GM21723 (cell line): Measurements from ENCODE around the gene SKIC3.
A peak's percentile ranks its signal among the peaks of the same experiment; 100 is the strongest.

Experiments
- ATAC-seq: cut with Tn5 transposase; IDR thresholded peaks from one replicate; pipeline ENCODE4 v1.9.1; 2021; ENCODE audit warnings: mild to moderate bottlenecking, moderate library complexity; ENCODE audit not compliant: unreplicated experiment

Gene SKIC3

DNA sequence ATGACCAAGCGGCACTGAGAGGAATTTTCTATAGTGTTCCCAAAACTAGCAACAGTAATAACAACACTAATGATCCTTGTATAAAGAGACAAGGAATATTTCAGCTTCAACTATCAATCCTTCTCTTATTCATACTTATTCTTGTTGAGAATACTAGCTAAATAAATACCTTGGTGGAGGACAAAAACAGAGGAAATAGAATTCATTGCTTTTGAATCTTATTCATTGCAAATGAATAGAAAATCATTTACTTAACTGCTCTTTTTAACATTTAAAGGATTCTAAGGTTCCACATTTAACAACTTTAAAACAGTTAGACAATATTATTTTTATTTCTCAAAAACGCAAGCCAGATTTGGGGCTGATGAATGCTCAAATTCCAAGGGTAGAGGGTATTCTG lies 22.4 kb downstream of the SKIC3 start:
- no peak for ATAC-seq

DNA sequence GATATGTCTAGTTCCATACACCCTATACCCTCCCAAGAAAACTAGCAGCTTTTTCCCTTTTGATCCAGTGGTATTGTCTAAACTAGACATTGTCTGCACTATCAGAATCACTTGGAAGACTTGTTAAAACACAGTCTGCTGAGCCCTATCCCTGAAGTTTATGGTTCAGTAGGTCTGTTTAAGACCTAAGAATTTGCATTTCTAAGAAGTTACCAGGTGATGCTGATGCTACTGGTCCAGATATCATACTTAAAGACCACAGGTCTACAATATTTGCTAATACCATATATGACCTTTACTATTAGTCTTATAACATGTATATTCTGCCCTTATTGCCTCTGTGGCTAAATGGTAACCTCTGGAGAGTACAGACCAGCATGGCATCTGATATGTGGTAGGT lies 23.3 kb downstream of the SKIC3 start:
- peak; percentile 62 for ATAC-seq

DNA sequence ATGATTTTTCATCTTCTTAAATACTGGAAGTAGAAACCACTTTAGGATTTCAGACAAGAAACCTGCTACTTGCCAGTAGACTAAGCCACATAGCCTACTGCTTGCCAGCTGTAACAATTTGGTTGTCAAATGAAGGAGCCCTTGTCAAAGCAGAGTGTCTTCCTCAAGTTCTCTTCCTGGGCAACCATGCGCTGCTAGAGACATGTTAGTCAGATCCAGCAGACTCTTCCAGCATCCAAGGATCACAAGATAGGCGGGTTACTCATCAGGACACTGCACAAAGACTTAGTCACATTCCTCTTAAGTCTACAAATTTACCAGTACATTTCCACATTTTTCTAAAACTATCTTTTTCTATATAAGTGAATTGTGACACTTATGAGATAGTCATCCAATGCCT lies 24.4 kb downstream of the SKIC3 start:
- no peak for ATAC-seq

DNA sequence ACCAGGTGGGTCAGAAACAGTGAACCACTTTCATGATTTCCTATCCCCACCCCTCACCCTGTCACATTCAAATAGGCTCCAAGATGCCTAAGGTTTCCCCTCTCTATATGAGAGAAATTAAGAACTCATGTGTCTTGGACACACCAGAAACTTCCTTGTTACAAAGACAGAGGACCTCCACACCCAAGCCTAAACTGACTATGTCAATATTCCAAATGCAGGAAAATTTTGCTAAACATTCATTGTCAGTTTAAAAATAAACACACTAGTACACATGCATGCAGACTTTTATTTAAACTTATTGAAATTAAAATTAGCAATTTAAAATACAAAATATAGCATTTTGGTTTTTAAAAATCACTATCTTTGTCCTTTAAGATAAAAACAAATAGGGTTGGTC lies 26.2 kb downstream of the SKIC3 start:
- no peak for ATAC-seq

DNA sequence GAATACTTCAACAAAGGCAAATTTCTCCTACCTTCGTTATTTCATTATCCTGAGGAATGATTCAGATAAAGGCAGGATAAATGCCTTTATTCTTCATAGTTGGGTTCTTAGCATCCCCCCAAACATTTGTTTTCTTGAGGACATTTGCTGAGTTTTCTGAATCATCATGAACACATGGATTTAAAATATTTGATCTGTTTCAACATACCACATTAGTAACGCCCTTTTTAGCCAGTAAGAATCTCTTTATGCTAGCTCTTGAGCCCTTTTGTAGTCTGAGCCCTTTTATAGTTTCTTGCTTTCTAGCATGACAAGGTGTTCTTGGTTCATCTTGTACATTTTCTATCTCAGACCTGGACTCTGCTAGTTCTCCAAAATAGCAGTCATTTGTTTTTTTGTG lies 27.9 kb downstream of the SKIC3 start:
- no peak for ATAC-seq

DNA sequence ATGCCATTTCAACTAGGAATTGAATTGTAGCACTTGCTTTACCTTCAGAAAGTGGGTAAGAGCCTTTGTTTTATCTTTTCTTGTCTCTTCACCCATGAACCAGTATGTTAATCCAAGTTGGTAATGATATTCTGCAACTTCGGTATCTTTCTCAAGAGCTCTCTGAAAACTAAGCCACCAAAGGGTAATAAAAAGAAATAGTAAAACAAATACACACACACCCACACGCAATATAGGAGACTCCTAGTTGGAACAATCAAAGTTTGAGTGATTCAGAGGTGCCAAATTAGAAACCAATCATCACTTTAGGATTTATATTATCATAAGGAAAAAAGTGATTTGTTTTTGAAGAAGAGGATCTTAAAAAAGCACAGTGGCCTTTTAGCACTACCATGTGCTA lies 30.4 kb downstream of the SKIC3 start:
- no peak for ATAC-seq

DNA sequence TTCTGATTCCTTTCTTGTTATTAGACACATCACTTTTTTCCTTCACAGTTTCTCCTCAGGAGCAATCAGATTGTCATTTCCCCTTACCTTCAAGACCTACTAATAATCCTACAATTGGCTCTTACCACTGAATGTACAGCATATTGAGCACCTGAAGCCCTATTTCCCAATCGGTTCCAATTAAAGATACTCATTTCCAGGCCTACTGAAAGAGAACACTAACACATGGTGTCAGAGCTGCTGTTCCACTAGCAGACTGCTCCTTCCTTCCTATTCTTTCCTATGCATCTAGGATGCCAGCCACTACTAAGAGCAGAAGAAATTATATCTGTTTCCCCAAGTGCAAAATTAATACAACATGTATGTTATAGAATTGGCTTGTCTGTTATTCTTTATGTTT lies 34.6 kb downstream of the SKIC3 start:
- no peak for ATAC-seq

DNA sequence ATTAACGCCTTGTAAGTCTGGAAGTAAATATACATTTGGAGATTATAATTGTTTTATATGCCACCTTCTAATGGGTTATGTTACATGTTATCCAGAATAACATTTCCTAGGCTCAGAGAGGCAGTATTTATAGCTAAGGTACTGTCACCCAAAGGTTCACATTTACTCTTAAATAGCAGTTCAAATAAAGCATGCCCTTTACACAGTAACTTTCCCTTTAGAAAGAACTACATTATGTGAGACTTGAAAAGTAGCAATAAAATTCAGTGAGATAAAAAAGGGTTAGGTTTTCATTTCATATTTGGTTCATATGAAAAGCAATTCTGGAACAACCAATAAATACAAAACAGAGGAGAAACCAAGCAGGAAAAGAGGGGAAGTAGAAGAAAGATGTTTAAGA lies 35.1 kb downstream of the SKIC3 start:
- no peak for ATAC-seq

DNA sequence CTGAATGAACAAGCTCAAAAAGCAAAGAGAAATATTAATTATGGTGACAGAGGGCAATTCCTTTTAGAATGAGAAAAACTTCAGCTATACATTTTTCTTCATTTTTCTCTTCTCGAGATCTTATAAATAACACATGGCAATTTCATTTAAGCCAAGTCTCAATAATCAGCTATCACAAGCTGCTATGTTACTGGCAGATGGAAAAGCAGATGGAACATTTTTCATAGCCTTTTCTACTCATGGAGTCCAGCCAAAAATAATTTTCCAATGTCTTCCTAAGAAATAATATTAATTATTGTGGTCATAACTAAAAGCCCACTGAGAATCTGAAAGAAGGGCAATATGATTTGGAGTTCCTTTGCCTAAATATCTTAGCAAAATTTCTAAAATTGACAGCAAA lies 35.6 kb downstream of the SKIC3 start:
- no peak for ATAC-seq

DNA sequence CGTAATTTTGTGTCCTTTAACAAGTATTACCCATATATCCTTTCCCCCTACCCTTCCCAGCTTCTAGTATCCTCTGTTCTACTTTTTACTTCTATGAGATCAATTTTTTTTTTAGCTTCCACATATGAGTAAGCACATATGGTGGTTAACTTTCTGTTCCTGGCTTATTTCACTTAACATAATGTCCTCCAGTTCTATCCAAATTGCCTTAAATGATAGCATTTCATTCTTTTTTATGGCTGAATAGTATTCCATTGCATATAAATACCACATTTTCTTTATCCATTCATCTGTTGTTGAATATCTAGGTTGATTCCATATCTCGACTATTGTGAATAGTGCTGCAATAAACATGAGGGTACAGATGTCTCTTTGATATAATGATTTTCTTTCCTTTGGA lies 36.4 kb downstream of the SKIC3 start:
- ATAC-seq = no peak

DNA sequence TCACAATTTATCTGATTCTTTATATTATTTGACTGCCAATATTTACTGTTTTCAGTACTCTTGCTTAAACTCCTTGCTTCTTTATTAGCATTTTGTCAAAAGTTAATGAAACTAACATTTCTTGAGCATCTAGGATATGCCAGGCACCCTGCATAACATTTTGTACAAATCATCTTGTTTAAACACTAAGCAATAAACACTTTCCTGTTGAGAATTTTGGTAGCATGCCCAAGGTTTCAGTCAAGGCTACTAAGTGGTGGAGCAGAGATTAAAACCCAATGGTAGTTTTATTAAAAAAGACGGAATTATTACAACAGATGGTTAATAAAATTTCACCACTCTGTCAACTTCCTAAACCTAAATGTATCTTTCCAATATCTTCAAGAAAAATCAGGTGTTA lies 43.2 kb downstream of the SKIC3 start:
- no peak for ATAC-seq

DNA sequence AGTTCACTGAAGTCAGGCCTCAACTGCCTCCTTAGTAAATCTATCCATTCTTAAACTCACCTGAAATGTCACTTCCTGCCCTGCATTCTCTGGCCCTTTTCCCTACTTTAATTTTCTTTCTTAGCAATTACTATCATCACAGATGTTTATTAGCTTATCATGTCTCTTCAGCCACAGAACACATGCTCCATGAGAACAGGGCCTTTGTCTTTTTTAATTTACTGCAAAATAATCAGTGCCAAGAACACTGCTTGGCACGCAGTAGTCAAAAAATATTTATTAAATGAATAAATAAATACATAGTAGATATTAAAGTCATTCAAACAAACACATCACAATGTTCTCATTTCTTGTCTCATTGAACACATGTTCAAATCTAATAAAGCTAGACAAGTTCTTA lies 46.2 kb downstream of the SKIC3 start:
- ATAC-seq = no peak
